A673 (cell line): ENCODE measurements around the gene AGBL5. TPM values are rescaled to one million over a fixed set of nuclear protein-coding genes. Genes with fewer than 3 reads are reported as not detected.

ENCODE experiments used
- BruUV-seq: library from RNA; stranded (reverse); fragments of 400-500 nt; replicated peaks from 2 replicates; lab custom pipeline; 2021; lab: Mats Ljungman, UMichigan
- CTCF ChIA-PET: fragments of 300-600 bp; sonication (Branson Sonifier 250); formaldehyde crosslinking; loops from one replicate; lab custom pipeline; 2022; ENCODE audit warnings: antibody characterized with exemption; lab: Charles Lee
- POLR2A ChIA-PET: fragments of 300-600 bp; sonication (Branson Sonifier 250); formaldehyde crosslinking; loops from one replicate; lab custom pipeline; 2022; ENCODE audit warnings: antibody characterized with exemption; ENCODE audit not compliant: low non-redundant PET; lab: Charles Lee
- DNase-seq: peaks from one replicate; pipeline ENCODE4 v3.0.0-alpha.2; 2015; ENCODE audit warnings: low spot score
- H3K27ac ChIP-seq: fragments of 200-600 bp; sonication (generic); 2 replicates; pipeline ENCODE4 v1.5.1; 2016; ENCODE audit warnings: mixed run types, low read depth, mild to moderate bottlenecking, mixed read lengths, antibody characterized with exemption, low read length; ENCODE audit not compliant: poor library complexity, severe bottlenecking
- H3K27me3 ChIP-seq: fragments of 200-600 bp; sonication (generic); replicated peaks from 2 replicates; pipeline ENCODE4 v1.6.1; 2017; ENCODE audit warnings: mixed run types, low read depth, mild to moderate bottlenecking, mixed read lengths, antibody characterized with exemption, low read length; ENCODE audit not compliant: insufficient read depth, poor library complexity
- H3K36me3 ChIP-seq: fragments of 200-600 bp; sonication (generic); 2 replicates; pipeline ENCODE4 v1.6.1; 2016; ENCODE audit warnings: mixed run types, mild to moderate bottlenecking, mixed read lengths, antibody characterized with exemption, low read length; ENCODE audit not compliant: insufficient read depth, poor library complexity, severe bottlenecking
- H3K4me1 ChIP-seq: fragments of 200-600 bp; sonication (generic); 2 replicates; pipeline ENCODE4 v1.6.1; 2017; ENCODE audit warnings: mixed run types, mild to moderate bottlenecking, mixed read lengths, antibody characterized with exemption, low read length; ENCODE audit not compliant: insufficient read depth, poor library complexity, severe bottlenecking
- H3K4me3 ChIP-seq: fragments of 200-600 bp; sonication (generic); 2 replicates; pipeline ENCODE4 v1.5.1; 2016; ENCODE audit warnings: low read depth, mixed run types, mild to moderate bottlenecking, mixed read lengths, low read length; ENCODE audit not compliant: poor library complexity, severe bottlenecking
- H3K9me3 ChIP-seq: fragments of 200-600 bp; sonication (generic); 2 replicates; pipeline ENCODE4 v1.6.1; 2016; ENCODE audit warnings: mixed run types, low read depth, mild to moderate bottlenecking, mixed read lengths, antibody characterized with exemption, low read length; ENCODE audit not compliant: poor library complexity, severe bottlenecking
- EZH2 ChIP-seq: fragments of 200-600 bp; sonication (generic); IDR thresholded peaks from 2 replicates; pipeline ENCODE4 v1.6.1; 2017; ENCODE audit warnings: borderline replicate concordance, low read depth, mild to moderate bottlenecking, mixed read lengths, antibody characterized with exemption, low read length; ENCODE audit not compliant: poor library complexity, severe bottlenecking
- intact Hi-C: fragments of 100-400 bp; cut with micrococcal nuclease; formaldehyde crosslinking; loops from one replicate; pipeline ENCODE4 v1.10.0; 2022; ENCODE audit not compliant: unreplicated experiment
- total RNA-seq: library from RNA; stranded (reverse); gene quantifications from 2 replicates; pipeline ENCODE4 v1.2.3, GENCODE V29; 2021
- TF ChIP-seq, protein P1 (sequence below): fragments of 300-800, 200-600 bp; sonication (generic); conservative IDR thresholded peaks from 2 replicates; pipeline ENCODE4 v1.5.1; 2017; ENCODE audit warnings: low read depth, mild to moderate bottlenecking, antibody characterized with exemption, low read length, moderate library complexity, mixed read lengths

AGBL5 gene
- total RNA-seq, 1 experiment from 2014 or later = 64.1 TPM

DNA sequence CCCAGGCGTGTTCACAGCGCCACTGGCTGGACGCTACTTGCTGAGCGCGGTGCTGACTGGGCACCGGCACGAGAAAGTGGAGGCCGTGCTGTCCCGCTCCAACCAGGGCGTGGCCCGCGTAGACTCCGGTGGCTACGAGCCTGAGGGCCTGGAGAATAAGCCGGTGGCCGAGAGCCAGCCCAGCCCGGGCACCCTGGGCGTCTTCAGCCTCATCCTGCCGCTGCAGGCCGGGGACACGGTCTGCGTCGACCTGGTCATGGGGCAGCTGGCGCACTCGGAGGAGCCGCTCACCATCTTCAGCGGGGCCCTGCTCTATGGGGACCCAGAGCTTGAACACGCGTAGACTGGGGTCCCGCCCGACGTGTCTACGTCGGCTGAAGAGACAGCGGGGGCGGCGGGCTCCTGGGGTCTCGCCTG is 34.2 kb downstream of the AGBL5 start:
- BruUV-seq = no TSS peak
- H3K36me3 ChIP-seq = no peaks in the 10 kb centered on the region
- H3K27ac ChIP-seq = peak overlapping the region; percentile 86
- no peaks in the 10 kb centered on the region for H3K27me3 ChIP-seq
- ChIA-PET POLR2A (no interaction called here), CTCF (no interaction called here)
- H3K9me3 ChIP-seq = no peaks in the 10 kb centered on the region
- intact Hi-C loops = no loop called here
- TF ChIP-seq EZH2 = no peak
- TF ChIP-seq, protein P1, sequence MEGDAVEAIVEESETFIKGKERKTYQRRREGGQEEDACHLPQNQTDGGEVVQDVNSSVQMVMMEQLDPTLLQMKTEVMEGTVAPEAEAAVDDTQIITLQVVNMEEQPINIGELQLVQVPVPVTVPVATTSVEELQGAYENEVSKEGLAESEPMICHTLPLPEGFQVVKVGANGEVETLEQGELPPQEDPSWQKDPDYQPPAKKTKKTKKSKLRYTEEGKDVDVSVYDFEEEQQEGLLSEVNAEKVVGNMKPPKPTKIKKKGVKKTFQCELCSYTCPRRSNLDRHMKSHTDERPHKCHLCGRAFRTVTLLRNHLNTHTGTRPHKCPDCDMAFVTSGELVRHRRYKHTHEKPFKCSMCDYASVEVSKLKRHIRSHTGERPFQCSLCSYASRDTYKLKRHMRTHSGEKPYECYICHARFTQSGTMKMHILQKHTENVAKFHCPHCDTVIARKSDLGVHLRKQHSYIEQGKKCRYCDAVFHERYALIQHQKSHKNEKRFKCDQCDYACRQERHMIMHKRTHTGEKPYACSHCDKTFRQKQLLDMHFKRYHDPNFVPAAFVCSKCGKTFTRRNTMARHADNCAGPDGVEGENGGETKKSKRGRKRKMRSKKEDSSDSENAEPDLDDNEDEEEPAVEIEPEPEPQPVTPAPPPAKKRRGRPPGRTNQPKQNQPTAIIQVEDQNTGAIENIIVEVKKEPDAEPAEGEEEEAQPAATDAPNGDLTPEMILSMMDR = no peak
- peak overlapping the region; percentile 59 for H3K4me3 ChIP-seq
- no peak for DNase-seq
- peaks cover 17% of the 10 kb centered on the region for H3K4me1 ChIP-seq

DNA sequence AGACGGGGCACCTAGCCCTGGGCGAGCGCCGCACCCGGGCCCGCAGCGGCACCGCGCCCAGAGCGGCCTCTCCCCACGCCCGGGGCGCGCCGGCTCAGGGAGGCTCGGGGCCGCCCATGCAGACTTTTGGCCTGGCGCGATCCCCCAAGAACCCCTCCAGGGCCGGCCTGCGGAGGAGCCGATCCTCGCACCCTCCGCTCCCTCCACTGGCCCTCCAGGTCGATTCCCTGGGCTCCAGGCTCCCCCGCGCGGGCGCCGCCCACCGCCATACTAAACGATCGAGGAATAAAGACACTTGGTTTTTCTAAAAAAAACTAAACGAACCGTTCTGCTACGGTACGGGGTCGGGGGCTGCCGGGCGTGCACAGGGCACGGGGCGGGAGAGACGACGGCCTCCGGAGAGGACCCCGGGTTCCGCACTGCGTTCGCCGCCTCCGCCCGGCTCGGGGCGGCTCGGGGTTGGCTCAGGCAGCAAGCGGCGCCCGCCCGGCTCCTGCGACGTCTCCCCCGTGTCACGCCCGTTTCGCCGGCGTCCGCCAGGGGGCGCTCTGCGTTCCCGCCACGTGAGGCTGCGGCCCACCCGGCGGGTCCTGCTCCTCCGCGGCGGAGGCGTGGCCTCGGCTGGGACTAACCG is 34.7 kb downstream of the AGBL5 start:
- no peaks in the 10 kb centered on the region for H3K27me3 ChIP-seq
- ChIA-PET CTCF (interaction anchor here (0.6 kb wide), 1 partner anchor 55 kb away, joined by 3 read pairs; no protein-coding TSS in a partner anchor), POLR2A (interaction anchor here (0.6 kb wide), 1 partner anchor 35 kb away, joined by 3 read pairs; the partner anchor contains the start of gene AGBL5)
- H3K4me1 ChIP-seq = peaks cover 13% of the 10 kb centered on the region
- TF ChIP-seq EZH2 = no peak
- TF ChIP-seq, protein P1 = peak; percentile 66
- H3K27ac ChIP-seq = peak overlapping the region; percentile 86
- H3K36me3 ChIP-seq = no peaks in the 10 kb centered on the region
- intact Hi-C loops = no loop called here
- H3K4me3 ChIP-seq = peak overlapping the region; percentile 59
- no peaks in the 10 kb centered on the region for H3K9me3 ChIP-seq
- no TSS peak for BruUV-seq
- DNase-seq = peak; percentile 96

DNA sequence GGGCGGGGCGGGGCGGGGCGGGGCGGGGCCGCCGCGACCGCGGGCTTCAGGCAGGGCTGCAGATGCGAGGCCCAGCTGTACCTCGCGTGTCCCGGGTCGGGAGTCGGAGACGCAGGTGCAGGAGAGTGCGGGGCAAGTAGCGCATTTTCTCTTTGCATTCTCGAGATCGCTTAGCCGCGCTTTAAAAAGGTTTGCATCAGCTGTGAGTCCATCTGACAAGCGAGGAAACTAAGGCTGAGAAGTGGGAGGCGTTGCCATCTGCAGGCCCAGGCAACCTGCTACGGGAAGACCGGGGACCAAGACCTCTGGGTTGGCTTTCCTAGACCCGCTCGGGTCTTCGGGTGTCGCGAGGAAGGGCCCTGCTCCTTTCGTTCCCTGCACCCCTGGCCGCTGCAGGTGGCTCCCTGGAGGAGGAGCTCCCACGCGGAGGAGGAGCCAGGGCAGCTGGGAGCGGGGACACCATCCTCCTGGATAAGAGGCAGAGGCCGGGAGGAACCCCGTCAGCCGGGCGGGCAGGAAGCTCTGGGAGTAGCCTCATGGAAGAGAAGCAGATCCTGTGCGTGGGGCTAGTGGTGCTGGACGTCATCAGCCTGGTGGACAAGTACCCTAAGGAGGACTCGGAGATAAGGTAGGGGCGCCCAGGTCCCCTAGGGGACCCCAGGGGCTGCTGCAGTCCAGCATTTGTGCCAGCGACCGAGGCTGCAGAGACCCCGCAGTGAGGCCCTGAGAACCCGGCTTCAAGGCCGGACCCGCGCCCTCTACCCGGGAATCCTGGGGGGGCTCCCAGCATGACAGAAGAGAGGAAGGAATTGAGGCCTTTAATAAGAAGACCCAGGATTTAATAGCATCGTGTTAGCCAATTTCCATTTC is 35.5 kb downstream of the AGBL5 start, which contains the start of gene KHK:
KHK (plus strand) TSS at position 49 of the 870 bp plus-strand sequence; CDS start at position 537, 488 bp downstream.
- Histone ChIP-seq H3K27me3 (no peaks in the 10 kb centered on the region), H3K9me3 (no peaks in the 10 kb centered on the region), H3K27ac (peak within 1 kb of the TSS; percentile 86), H3K36me3 (no peaks in the 10 kb centered on the region), H3K4me3 (peak within 1 kb of the TSS; percentile 59), H3K4me1 (peaks cover 6% of the 10 kb centered on the region)
- ChIA-PET POLR2A (interaction anchor here (0.6 to 0.7 kb wide), 3 partner anchors 15 to 217 kb away, joined by 3 to 15 read pairs (median 5); partner anchors contain the start of genes AGBL5 and OST4), CTCF (interaction anchor here (0.6 to 1.3 kb wide), 5 partner anchors 15 to 216 kb away, joined by 3 to 8 read pairs (median 5); partner anchors contain the start of gene OST4)
- intact Hi-C loops = no loop called here
- DNase-seq = peak; percentile 73
- TF ChIP-seq, protein P1 = no peak
- TF ChIP-seq EZH2 = no peak
- BruUV-seq = TSS peak; percentile 27
